ENCODE measurements around the gene AP3B1.

The AP3B1 gene

GRCh38 chr5:78243091-78243490 lies 51.4 kb downstream of the AP3B1 start:
- Histone ChIP-seq H3K27me3 (ENCODE audit: insufficient read depth, low read length) (no peaks in the 10 kb centered on the region), H3K4me1 (ENCODE audit: insufficient read depth, low read length) (no peaks in the 10 kb centered on the region), H3K27ac (ENCODE audit: low read depth, low read length) (no peak overlapping the region), H3K9ac (ENCODE audit: low read depth, low read length) (no peak overlapping the region), H3K36me3 (ENCODE audit: insufficient read depth, low read length) (0 out of 2 replicates have a peak, but pooled peaks cover 6% of the 10 kb centered on the region), H3K4me3 (ENCODE audit: low read length) (no peak overlapping the region), H3K9me3 (ENCODE audit: insufficient read depth, low read depth, low read length) (no peaks in the 10 kb centered on the region)
- 100% methylated on average over 2 of the region's 2 CpGs for WGBS

- no peaks in the 10 kb centered on the region for H3K27me3 ChIP-seq (ENCODE audit: insufficient read depth, low read length)
- no peaks in the 10 kb centered on the region for H3K4me1 ChIP-seq (ENCODE audit: insufficient read depth, low read length)
- H3K27ac ChIP-seq (ENCODE audit: low read depth, low read length), result no peak overlapping the region
- WGBS, result 95% methylated on average over 1 of the region's 1 CpG
- 0 out of 2 replicates have a peak, but pooled peaks cover 6% of the 10 kb centered on the region for H3K36me3 ChIP-seq (ENCODE audit: insufficient read depth, low read length)
- no peaks in the 10 kb centered on the region for H3K9me3 ChIP-seq (ENCODE audit: insufficient read depth, low read depth, low read length)
- no peak overlapping the region for H3K9ac ChIP-seq (ENCODE audit: low read depth, low read length)
- no peak overlapping the region for H3K4me3 ChIP-seq (ENCODE audit: low read length)
Measured at GRCh38 chr5:78242001-78242400, 52.5 kb downstream of the AP3B1 start.

- WGBS, result 95% methylated on average over 3 of the region's 3 CpGs
- H3K9ac ChIP-seq (ENCODE audit: low read depth, low read length), result no peak overlapping the region
- H3K36me3 ChIP-seq (ENCODE audit: insufficient read depth, low read length), result 0 out of 2 replicates have a peak, but pooled peaks cover 6% of the 10 kb centered on the region
- H3K4me1 ChIP-seq (ENCODE audit: insufficient read depth, low read length), result no peaks in the 10 kb centered on the region
- H3K27ac ChIP-seq (ENCODE audit: low read depth, low read length), result no peak overlapping the region
- H3K4me3 ChIP-seq (ENCODE audit: low read length), result no peak overlapping the region
- no peaks in the 10 kb centered on the region for H3K27me3 ChIP-seq (ENCODE audit: insufficient read depth, low read length)
- no peaks in the 10 kb centered on the region for H3K9me3 ChIP-seq (ENCODE audit: insufficient read depth, low read depth, low read length)
Measured at GRCh38 chr5:78237911-78238310, 56.6 kb downstream of the AP3B1 start.

GRCh38 chr5:78236046-78236445 lies 58.5 kb downstream of the AP3B1 start:
- Histone ChIP-seq H3K36me3 (ENCODE audit: insufficient read depth, low read length) (0 out of 2 replicates have a peak, but pooled peaks cover 6% of the 10 kb centered on the region), H3K9ac (ENCODE audit: low read depth, low read length) (no peak overlapping the region), H3K27me3 (ENCODE audit: insufficient read depth, low read length) (no peaks in the 10 kb centered on the region), H3K9me3 (ENCODE audit: insufficient read depth, low read depth, low read length) (no peaks in the 10 kb centered on the region), H3K4me1 (ENCODE audit: insufficient read depth, low read length) (no peaks in the 10 kb centered on the region), H3K4me3 (ENCODE audit: low read length) (no peak overlapping the region), H3K27ac (ENCODE audit: low read depth, low read length) (no peak overlapping the region)
- WGBS, result 89% methylated on average over 1 of the region's 2 CpGs

GRCh38 chr5:78235289-78235688 lies 59.2 kb downstream of the AP3B1 start:
- 0 out of 2 replicates have a peak, but pooled peaks cover 3% of the 10 kb centered on the region for H3K36me3 ChIP-seq (ENCODE audit: insufficient read depth, low read length)
- H3K27ac ChIP-seq (ENCODE audit: low read depth, low read length), result no peak overlapping the region
- 100% methylated on average over 3 of the region's 3 CpGs for WGBS
- H3K9me3 ChIP-seq (ENCODE audit: insufficient read depth, low read depth, low read length), result no peaks in the 10 kb centered on the region
- no peak overlapping the region for H3K9ac ChIP-seq (ENCODE audit: low read depth, low read length)
- H3K4me1 ChIP-seq (ENCODE audit: insufficient read depth, low read length), result no peaks in the 10 kb centered on the region
- H3K27me3 ChIP-seq (ENCODE audit: insufficient read depth, low read length), result no peaks in the 10 kb centered on the region
- H3K4me3 ChIP-seq (ENCODE audit: low read length), result no peak overlapping the region

GRCh38 chr5:78234804-78235203 lies 59.7 kb downstream of the AP3B1 start:
- Histone ChIP-seq H3K9ac (ENCODE audit: low read depth, low read length) (no peak overlapping the region), H3K36me3 (ENCODE audit: insufficient read depth, low read length) (no peaks in the 10 kb centered on the region), H3K27ac (ENCODE audit: low read depth, low read length) (no peak overlapping the region), H3K27me3 (ENCODE audit: insufficient read depth, low read length) (no peaks in the 10 kb centered on the region), H3K4me1 (ENCODE audit: insufficient read depth, low read length) (no peaks in the 10 kb centered on the region), H3K4me3 (ENCODE audit: low read length) (no peak overlapping the region), H3K9me3 (ENCODE audit: insufficient read depth, low read depth, low read length) (no peaks in the 10 kb centered on the region)
- 90% methylated on average over 1 of the region's 1 CpG for WGBS

GRCh38 chr5:78232163-78232562 lies 62.3 kb downstream of the AP3B1 start:
- Histone ChIP-seq H3K27me3 (ENCODE audit: insufficient read depth, low read length) (no peaks in the 10 kb centered on the region), H3K4me1 (ENCODE audit: insufficient read depth, low read length) (no peaks in the 10 kb centered on the region), H3K36me3 (ENCODE audit: insufficient read depth, low read length) (0 out of 2 replicates have a peak, but pooled peaks cover 2% of the 10 kb centered on the region), H3K9me3 (ENCODE audit: insufficient read depth, low read depth, low read length) (no peaks in the 10 kb centered on the region), H3K9ac (ENCODE audit: low read depth, low read length) (no peak overlapping the region), H3K4me3 (ENCODE audit: low read length) (no peak overlapping the region), H3K27ac (ENCODE audit: low read depth, low read length) (no peak overlapping the region)
- 92% methylated on average over 1 of the region's 1 CpG for WGBS

GRCh38 chr5:78224358-78224757 lies 70.1 kb downstream of the AP3B1 start:
- H3K9me3 ChIP-seq (ENCODE audit: insufficient read depth, low read depth, low read length), result no peaks in the 10 kb centered on the region
- H3K4me1 ChIP-seq (ENCODE audit: insufficient read depth, low read length), result 0 out of 2 replicates have a peak, but pooled peaks cover 6% of the 10 kb centered on the region
- peaks cover 28% of the 10 kb centered on the region; the same call in 1 of the 2 replicates for H3K36me3 ChIP-seq (ENCODE audit: insufficient read depth, low read length)
- H3K4me3 ChIP-seq (ENCODE audit: low read length), result no peak overlapping the region
- H3K9ac ChIP-seq (ENCODE audit: low read depth, low read length), result no peak overlapping the region
- H3K27ac ChIP-seq (ENCODE audit: low read depth, low read length), result no peak overlapping the region
- H3K27me3 ChIP-seq (ENCODE audit: insufficient read depth, low read length), result no peaks in the 10 kb centered on the region

- Histone ChIP-seq H3K9ac (ENCODE audit: low read depth, low read length) (no peak overlapping the region), H3K4me3 (ENCODE audit: low read length) (no peak overlapping the region), H3K4me1 (ENCODE audit: insufficient read depth, low read length) (0 out of 2 replicates have a peak, but pooled peaks cover 6% of the 10 kb centered on the region), H3K27me3 (ENCODE audit: insufficient read depth, low read length) (no peaks in the 10 kb centered on the region), H3K36me3 (ENCODE audit: insufficient read depth, low read length) (peaks cover 25% of the 10 kb centered on the region; the same call in 1 of the 2 replicates), H3K27ac (ENCODE audit: low read depth, low read length) (no peak overlapping the region), H3K9me3 (ENCODE audit: insufficient read depth, low read depth, low read length) (no peaks in the 10 kb centered on the region)
- 75% methylated on average over 2 of the region's 2 CpGs for WGBS
Measured at GRCh38 chr5:78221964-78222451, 72.5 kb downstream of the AP3B1 start.

GRCh38 chr5:78221467-78221866 lies 73.0 kb downstream of the AP3B1 start:
- H3K4me3 ChIP-seq (ENCODE audit: low read length), result no peak overlapping the region
- 91% methylated on average over 1 of the region's 1 CpG for WGBS
- H3K27ac ChIP-seq (ENCODE audit: low read depth, low read length), result no peak overlapping the region
- H3K36me3 ChIP-seq (ENCODE audit: insufficient read depth, low read length), result peaks cover 26% of the 10 kb centered on the region; the same call in 1 of the 2 replicates
- H3K27me3 ChIP-seq (ENCODE audit: insufficient read depth, low read length), result no peaks in the 10 kb centered on the region
- no peaks in the 10 kb centered on the region for H3K9me3 ChIP-seq (ENCODE audit: insufficient read depth, low read depth, low read length)
- H3K4me1 ChIP-seq (ENCODE audit: insufficient read depth, low read length), result 0 out of 2 replicates have a peak, but pooled peaks cover 6% of the 10 kb centered on the region
- no peak overlapping the region for H3K9ac ChIP-seq (ENCODE audit: low read depth, low read length)

GRCh38 chr5:78215972-78216371 lies 78.5 kb downstream of the AP3B1 start:
- no peak overlapping the region for H3K27ac ChIP-seq (ENCODE audit: low read depth, low read length)
- no peak overlapping the region for H3K4me3 ChIP-seq (ENCODE audit: low read length)
- H3K4me1 ChIP-seq (ENCODE audit: insufficient read depth, low read length), result peaks cover 5% of the 10 kb centered on the region
- over 99% methylated on average over 4 of the region's 4 CpGs for WGBS
- no peaks in the 10 kb centered on the region for H3K9me3 ChIP-seq (ENCODE audit: insufficient read depth, low read depth, low read length)
- no peak overlapping the region for H3K9ac ChIP-seq (ENCODE audit: low read depth, low read length)
- no peaks in the 10 kb centered on the region for H3K27me3 ChIP-seq (ENCODE audit: insufficient read depth, low read length)
- peaks cover 17% of the 10 kb centered on the region for H3K36me3 ChIP-seq (ENCODE audit: insufficient read depth, low read length)

- no peaks in the 10 kb centered on the region for H3K27me3 ChIP-seq (ENCODE audit: insufficient read depth, low read length)
- H3K9me3 ChIP-seq (ENCODE audit: insufficient read depth, low read depth, low read length), result no peaks in the 10 kb centered on the region
- peaks cover 17% of the 10 kb centered on the region for H3K36me3 ChIP-seq (ENCODE audit: insufficient read depth, low read length)
- H3K9ac ChIP-seq (ENCODE audit: low read depth, low read length), result no peak overlapping the region
- H3K27ac ChIP-seq (ENCODE audit: low read depth, low read length), result no peak overlapping the region
- H3K4me3 ChIP-seq (ENCODE audit: low read length), result no peak overlapping the region
- WGBS, result 90% methylated on average over 1 of the region's 1 CpG
- peaks cover 9% of the 10 kb centered on the region for H3K4me1 ChIP-seq (ENCODE audit: insufficient read depth, low read length)
Measured at GRCh38 chr5:78215565-78215964, 78.9 kb downstream of the AP3B1 start.

Data from HUES64 (cell line).